ENCODE data around the gene RTKN2. TPM values are rescaled to one million over a fixed set of nuclear protein-coding genes. Genes with fewer than 3 reads are reported as not detected.

Gene RTKN2
- total RNA-seq, 2 donors from 2014 or later, result 3.8 to 8.1 TPM

DNA sequence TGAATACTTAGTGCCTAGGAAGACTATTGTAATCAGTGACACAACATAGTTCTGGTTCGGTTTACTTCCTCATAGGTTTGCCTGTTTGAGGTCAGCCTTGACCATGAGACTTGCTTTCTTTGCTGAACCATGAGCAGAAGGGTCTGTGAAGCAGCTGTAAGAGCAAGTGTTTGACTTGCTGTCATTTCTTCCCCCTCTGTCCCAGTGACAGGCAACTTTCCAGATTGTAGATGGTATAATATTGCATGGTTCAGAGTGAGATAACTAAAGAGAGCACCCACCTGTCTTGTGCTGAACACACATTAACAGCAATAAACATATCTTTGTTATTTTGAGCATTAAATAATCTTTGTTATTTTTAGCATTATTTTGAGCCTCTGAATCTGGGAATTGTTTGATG, 9.3 kb upstream of the RTKN2 start:
- H3K36me3 Mint-ChIP-seq (ENCODE audit: low read depth), result no peaks in the 10 kb centered on the region
- DNase-seq, result no peak
- no peak overlapping the region for H3K27ac Mint-ChIP-seq
- no peaks in the 10 kb centered on the region for H3K9me3 ChIP-seq (ENCODE audit: control insufficient read depth, low read length, poor library complexity, severe bottlenecking)
- ATAC-seq, result no peak
- H3K27me3 Mint-ChIP-seq, result peaks cover 21% of the 10 kb centered on the region
- H3K4me3 Mint-ChIP-seq, result no peak overlapping the region
- peaks cover 2% of the 10 kb centered on the region for H3K4me1 Mint-ChIP-seq

DNA sequence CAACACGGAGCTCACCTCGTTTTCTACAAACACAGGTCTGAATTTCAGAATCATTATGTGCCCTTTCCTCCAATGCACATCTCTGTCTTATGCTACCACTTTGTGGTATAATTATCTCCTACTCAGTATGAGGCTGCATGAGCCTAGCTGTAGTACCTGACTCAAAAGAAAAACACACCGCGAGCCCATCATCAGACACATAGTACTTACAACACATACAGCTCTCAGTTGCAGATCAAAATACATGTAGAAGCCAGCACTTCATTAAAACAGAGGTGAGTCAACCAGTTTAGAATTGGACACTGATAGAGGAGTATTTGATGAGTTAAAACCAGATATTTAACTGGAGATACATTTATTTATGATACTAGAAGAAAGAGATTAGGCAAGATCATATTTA, 1.4 kb upstream of the RTKN2 start:
- peaks cover 25% of the 10 kb centered on the region for H3K27me3 Mint-ChIP-seq
- H3K4me3 Mint-ChIP-seq, result peak overlapping the region; percentile 90
- no peak overlapping the region for H3K27ac Mint-ChIP-seq
- ATAC-seq (no peak), DNase-seq (no peak)
- H3K36me3 Mint-ChIP-seq (ENCODE audit: low read depth), result no peaks in the 10 kb centered on the region
- H3K9me3 ChIP-seq (ENCODE audit: control insufficient read depth, low read length, poor library complexity, severe bottlenecking), result no peaks in the 10 kb centered on the region
- peaks cover 10% of the 10 kb centered on the region for H3K4me1 Mint-ChIP-seq

DNA sequence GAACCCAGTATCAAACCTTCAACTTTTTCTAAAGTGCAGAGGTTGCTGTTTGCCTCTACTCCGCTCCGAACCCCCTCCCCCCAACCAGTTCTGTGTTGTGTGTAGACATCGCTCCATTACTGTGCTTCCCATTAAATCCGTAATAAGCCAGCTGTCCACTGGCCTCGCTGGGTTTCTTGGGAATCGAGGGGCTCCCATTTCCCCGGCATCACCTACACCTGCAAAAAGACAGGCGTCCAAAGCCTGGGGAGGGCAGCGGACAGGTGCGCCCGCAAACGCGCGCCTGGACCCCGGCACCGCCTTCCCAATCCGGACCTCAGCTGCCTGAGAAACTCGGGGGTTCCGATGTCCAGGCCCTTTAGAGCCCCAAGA, 631 bp downstream of the RTKN2 start:
- no peaks in the 10 kb centered on the region for H3K9me3 ChIP-seq (ENCODE audit: control insufficient read depth, low read length, poor library complexity, severe bottlenecking)
- Mint-ChIP-seq H3K27me3 (peaks cover 25% of the 10 kb centered on the region), H3K4me3 (peak overlapping the region; percentile 90), H3K36me3 (ENCODE audit: low read depth) (no peaks in the 10 kb centered on the region), H3K4me1 (peaks cover 13% of the 10 kb centered on the region), H3K27ac (peak overlapping the region; percentile 39)
- DNase-seq, result no peak
- no peak for ATAC-seq

DNA sequence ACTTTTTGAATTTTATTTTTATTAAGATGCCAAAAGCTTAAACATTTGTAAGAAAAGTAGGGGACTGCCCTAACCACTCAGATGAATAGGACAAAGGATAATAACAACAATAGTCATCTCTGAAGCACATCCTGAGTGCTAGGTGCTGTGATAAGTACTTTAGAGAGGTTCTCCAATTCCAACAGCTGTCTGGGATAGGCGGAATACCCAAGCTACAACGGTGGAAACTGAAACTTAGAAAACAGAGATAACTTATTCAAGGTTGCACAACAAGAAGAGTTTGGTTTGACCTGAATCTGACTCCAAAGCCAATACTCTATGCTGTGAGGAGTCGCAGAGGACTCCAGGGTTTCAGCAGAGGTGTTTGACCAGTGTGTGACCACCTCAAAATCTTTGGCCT, 2.0 kb downstream of the RTKN2 start:
- H3K4me3 Mint-ChIP-seq, result no peak overlapping the region
- H3K27me3 Mint-ChIP-seq, result peaks cover 18% of the 10 kb centered on the region
- peaks cover 13% of the 10 kb centered on the region for H3K4me1 Mint-ChIP-seq
- H3K27ac Mint-ChIP-seq, result no peak overlapping the region
- DNase-seq, result no peak
- no peaks in the 10 kb centered on the region for H3K9me3 ChIP-seq (ENCODE audit: control insufficient read depth, low read length, poor library complexity, severe bottlenecking)
- ATAC-seq, result no peak
- no peaks in the 10 kb centered on the region for H3K36me3 Mint-ChIP-seq (ENCODE audit: low read depth)

DNA sequence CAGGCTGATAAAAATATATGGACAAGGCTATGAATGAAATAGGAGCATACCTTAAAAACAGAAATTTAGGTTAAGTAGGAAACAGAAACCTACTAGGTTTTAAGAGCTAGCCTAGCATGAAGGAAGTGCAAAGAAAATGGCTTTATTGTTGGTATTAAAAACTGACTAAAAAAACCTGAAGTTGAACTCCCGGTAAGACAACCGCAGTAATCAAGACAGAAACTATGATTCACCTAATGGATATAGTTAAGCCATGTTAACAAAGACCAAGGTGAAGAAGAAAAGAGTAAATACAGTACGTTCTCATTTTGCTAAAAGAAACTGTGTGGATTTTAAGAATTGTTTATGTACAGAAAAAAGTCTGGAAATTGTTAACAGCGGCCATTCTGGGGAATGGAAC, 2.5 kb downstream of the RTKN2 start:
- Mint-ChIP-seq H3K4me3 (no peak overlapping the region), H3K4me1 (peaks cover 13% of the 10 kb centered on the region), H3K36me3 (ENCODE audit: low read depth) (no peaks in the 10 kb centered on the region), H3K27me3 (peaks cover 15% of the 10 kb centered on the region), H3K27ac (no peak overlapping the region)
- ATAC-seq, result no peak
- H3K9me3 ChIP-seq (ENCODE audit: control insufficient read depth, low read length, poor library complexity, severe bottlenecking), result no peaks in the 10 kb centered on the region
- no peak for DNase-seq

DNA sequence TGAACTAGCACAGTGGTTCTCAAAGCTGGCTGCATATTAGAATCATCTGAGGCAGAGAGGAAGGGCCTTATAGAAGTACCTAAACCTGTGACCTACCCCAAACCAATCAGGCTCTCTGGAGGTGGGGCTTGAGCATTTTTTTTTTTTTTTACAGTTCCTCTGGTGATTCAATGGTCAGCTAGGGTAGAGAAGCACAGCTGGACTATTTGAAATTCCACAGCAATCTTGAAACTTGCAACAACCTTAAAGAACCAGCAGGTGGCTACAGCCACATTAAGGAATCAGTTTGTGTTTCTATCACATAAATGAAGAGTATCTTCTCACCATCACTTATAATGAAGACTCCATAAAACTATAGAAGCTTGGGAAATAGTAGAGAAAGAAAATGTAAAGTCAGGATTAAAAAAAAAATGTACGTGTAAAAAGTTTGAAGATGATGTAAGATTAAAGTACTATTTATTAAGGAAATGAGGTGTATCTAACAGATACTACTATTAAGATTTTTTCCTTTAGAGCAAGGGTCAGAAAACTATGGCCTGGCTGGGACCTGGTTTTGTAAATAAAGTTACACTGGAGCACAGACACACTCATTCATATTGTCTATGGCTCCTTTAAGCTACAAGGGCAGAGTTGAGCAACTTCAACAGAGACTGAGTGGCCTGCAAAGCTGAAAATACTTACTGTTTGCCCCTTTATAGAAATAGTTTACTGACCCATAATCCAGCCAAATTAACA, 3.8 kb downstream of the RTKN2 start:
- ATAC-seq (no peak), DNase-seq (no peak)
- Mint-ChIP-seq H3K27ac (no peak overlapping the region), H3K27me3 (peaks cover 11% of the 10 kb centered on the region), H3K36me3 (ENCODE audit: low read depth) (no peaks in the 10 kb centered on the region), H3K4me1 (peaks cover 11% of the 10 kb centered on the region), H3K4me3 (no peak overlapping the region)
- no peaks in the 10 kb centered on the region for H3K9me3 ChIP-seq (ENCODE audit: control insufficient read depth, low read length, poor library complexity, severe bottlenecking)

DNA sequence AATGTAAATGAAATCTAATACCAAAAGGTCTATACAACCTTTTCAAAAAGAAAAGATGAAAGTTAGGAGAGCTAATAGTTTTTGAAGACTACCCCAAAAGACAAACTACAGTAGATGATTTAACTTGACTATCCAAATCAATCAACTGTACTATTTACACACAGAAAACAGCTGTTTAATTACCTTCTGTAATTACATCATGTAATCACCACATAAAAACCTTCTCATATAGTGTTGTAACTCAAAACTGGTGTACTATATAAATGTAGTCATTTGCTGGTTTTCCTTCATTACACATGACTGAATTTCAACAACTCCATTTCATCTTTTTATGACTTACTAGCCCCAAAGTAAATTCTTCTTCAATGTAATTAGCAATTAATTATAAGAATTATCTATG, 4.5 kb downstream of the RTKN2 start:
- Mint-ChIP-seq H3K4me3 (no peak overlapping the region), H3K36me3 (ENCODE audit: low read depth) (no peaks in the 10 kb centered on the region), H3K27ac (no peak overlapping the region)

DNA sequence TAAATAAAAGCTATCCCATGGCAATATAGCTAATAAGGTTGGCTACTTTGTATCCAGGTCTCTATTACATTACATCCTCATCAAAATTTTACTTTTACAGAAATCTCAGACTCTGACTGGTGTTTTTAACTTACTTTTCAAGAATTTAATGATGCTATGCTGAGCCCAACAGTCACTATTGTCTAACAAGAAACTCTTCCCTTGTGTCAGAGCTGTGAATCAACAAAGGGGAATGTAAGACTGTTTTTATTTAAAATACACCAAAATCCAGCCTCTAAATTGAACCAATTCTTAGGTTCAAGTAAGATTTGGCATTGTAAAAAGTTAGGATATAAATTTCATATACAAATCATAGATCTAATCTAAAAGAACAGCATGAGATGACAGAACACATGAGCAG, 7.0 kb downstream of the RTKN2 start:
- no peaks in the 10 kb centered on the region for H3K36me3 Mint-ChIP-seq (ENCODE audit: low read depth)
- ATAC-seq (no peak), DNase-seq (no peak)
- H3K27ac Mint-ChIP-seq, result no peak overlapping the region
- H3K4me1 Mint-ChIP-seq, result peaks cover 3% of the 10 kb centered on the region
- H3K9me3 ChIP-seq (ENCODE audit: control insufficient read depth, low read length, poor library complexity, severe bottlenecking), result no peaks in the 10 kb centered on the region
- peaks cover 6% of the 10 kb centered on the region for H3K27me3 Mint-ChIP-seq
- H3K4me3 Mint-ChIP-seq, result no peak overlapping the region

More for the DNA sequence above, 4.5 kb downstream of the RTKN2 start:
- DNase-seq, result no peak
- H3K27me3 Mint-ChIP-seq, result peaks cover 8% of the 10 kb centered on the region
- no peak for ATAC-seq
- H3K9me3 ChIP-seq (ENCODE audit: control insufficient read depth, low read length, poor library complexity, severe bottlenecking), result no peaks in the 10 kb centered on the region
- peaks cover 5% of the 10 kb centered on the region for H3K4me1 Mint-ChIP-seq

DNA sequence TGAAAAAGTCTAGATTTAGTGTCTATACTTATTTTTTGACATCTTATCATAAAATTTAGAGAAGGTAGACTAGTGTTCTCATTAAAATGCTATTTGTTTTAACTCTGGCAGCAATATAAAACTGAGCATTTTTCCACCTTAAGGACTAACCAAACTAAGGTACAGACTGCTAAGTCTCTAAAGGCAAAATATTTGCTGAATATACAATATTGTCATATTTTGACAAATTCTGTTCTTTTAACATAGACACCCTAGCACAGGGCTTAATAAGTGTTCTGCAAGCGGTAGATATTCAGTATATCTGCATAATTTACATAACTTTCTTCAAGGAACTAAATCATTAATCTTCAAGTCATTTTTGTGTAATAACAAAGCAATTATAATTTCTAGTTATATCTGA, 8.6 kb downstream of the RTKN2 start:
- peaks cover 6% of the 10 kb centered on the region for H3K27me3 Mint-ChIP-seq
- DNase-seq, result no peak
- peaks cover 3% of the 10 kb centered on the region for H3K4me1 Mint-ChIP-seq
- ATAC-seq, result no peak
- H3K9me3 ChIP-seq (ENCODE audit: control insufficient read depth, low read length, poor library complexity, severe bottlenecking), result no peaks in the 10 kb centered on the region
- H3K4me3 Mint-ChIP-seq, result no peak overlapping the region
- peaks cover 2% of the 10 kb centered on the region for H3K36me3 Mint-ChIP-seq (ENCODE audit: low read depth)
- H3K27ac Mint-ChIP-seq, result no peak overlapping the region

DNA sequence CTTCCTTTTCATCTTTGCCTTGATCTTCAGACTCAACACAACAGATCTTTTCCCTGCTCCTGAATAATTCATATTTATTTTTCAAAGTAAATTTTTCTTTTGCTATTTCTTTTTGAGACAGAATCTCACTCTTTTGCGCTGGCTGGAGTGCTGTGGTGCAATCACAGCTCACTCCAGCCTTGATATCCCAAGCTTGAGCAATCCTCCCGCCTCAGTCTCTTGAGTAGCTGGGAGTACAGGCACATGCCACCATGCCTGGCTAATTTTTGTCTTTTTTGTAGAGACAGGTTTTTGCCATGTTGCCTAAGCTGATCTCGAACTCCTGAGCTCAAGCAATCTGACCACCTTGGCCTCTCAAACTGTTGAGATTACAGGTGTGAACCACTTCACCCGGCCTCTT, 9.2 kb downstream of the RTKN2 start:
- H3K4me3 Mint-ChIP-seq, result no peak overlapping the region
- ATAC-seq (no peak), DNase-seq (no peak)
- H3K9me3 ChIP-seq (ENCODE audit: control insufficient read depth, low read length, poor library complexity, severe bottlenecking), result no peaks in the 10 kb centered on the region
- H3K27me3 Mint-ChIP-seq, result peaks cover 6% of the 10 kb centered on the region
- H3K27ac Mint-ChIP-seq, result no peak overlapping the region
- H3K4me1 Mint-ChIP-seq, result no peaks in the 10 kb centered on the region
- H3K36me3 Mint-ChIP-seq (ENCODE audit: low read depth), result peaks cover 2% of the 10 kb centered on the region

DNA sequence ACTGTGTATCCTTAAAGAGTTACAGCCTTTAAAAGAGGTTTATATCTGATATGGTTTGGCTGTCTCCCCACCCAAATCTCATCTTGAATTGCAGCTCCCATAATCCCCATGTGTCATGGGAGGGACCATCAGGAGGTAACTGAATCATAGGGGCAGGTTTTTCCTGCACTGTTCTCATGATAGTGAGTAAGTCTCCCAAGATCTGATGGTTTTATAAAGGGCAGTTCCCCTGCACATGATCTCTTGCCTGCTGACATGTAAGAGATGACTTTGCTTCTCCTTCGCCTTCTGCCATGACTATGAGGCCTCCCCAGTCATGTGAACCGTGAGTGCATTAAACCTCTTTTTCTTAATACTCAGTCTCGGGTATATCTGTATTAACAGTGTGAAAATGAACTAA, 9.7 kb downstream of the RTKN2 start:
- no peaks in the 10 kb centered on the region for H3K9me3 ChIP-seq (ENCODE audit: control insufficient read depth, low read length, poor library complexity, severe bottlenecking)
- Mint-ChIP-seq H3K27me3 (peaks cover 6% of the 10 kb centered on the region), H3K36me3 (ENCODE audit: low read depth) (peaks cover 2% of the 10 kb centered on the region), H3K4me3 (no peak overlapping the region), H3K4me1 (no peaks in the 10 kb centered on the region), H3K27ac (no peak overlapping the region)
- ATAC-seq (no peak), DNase-seq (no peak)

DNA sequence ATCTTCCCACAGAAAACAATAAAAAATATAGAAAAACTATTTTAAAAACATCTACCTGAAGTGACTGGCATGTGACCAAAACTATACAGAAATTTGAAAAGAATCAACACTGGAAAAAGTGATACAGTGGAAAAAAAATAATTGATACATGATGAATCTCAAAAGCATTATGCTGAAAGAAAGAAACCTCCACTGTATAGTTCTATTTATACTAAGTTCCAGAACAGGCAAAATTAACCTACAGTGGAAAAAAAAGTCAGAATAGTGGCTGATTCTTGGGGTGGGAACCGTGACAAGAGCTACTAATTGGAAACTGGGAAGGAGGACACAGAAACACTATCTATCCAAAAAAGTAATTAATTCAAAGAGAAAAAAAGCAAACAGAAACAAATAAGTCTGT, 14.9 kb downstream of the RTKN2 start:
- no peaks in the 10 kb centered on the region for H3K27me3 Mint-ChIP-seq
- H3K4me1 Mint-ChIP-seq, result peaks cover 8% of the 10 kb centered on the region
- no peaks in the 10 kb centered on the region for H3K9me3 ChIP-seq (ENCODE audit: control insufficient read depth, low read length, poor library complexity, severe bottlenecking)
- no peak overlapping the region for H3K4me3 Mint-ChIP-seq
- ATAC-seq, result no peak
- H3K27ac Mint-ChIP-seq, result no peak overlapping the region
- peaks cover 2% of the 10 kb centered on the region for H3K36me3 Mint-ChIP-seq (ENCODE audit: low read depth)
- no peak for DNase-seq

DNA sequence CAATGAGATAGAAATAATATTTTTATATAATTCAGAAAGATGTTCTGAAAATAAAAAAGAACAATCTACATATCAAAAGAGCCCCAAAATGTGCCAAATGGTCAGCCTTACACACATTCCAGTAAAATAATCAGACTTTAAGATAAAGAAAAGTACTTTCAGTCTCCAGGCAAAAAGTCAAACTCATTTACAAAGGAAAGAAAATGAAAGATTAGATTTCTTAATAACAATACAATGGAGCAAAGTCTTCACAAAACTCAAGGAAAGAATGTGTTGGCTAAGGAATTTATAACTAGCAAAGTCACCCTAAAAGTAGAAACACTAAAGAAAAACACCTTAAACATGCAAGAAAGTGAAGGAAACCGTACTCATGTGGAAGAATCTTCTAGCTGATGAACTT, 16.6 kb downstream of the RTKN2 start:
- H3K27ac Mint-ChIP-seq, result no peak overlapping the region

DNA sequence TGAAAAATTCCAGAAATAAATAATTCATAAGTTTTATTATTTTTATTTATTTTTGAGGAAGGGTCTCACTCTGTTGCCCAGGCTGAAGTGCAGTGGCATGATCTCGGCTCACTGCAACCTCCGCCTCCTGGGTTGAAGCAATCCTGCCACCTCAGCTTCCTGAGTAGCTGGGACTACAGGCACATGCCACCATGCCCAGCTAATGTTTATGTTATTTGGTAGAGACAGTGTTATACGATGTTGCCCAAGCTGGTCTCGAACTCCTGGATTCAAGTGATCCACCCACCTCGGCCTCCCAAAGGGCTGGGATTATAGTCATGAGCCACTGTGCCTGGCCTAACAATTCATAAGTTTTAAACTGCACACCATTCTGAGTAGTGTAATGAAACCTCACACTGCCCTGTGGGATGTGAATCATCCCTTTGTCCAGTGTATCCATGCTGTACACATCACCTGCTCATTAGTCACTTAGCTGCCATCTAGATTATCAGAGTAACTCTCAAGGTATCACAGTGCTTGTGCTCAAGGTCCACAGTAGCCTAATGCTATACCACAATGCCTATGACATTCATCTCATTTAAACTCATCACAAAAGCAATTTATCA, 17.9 kb downstream of the RTKN2 start:
- Mint-ChIP-seq H3K27me3 (no peaks in the 10 kb centered on the region), H3K36me3 (ENCODE audit: low read depth) (no peaks in the 10 kb centered on the region), H3K4me1 (peaks cover 8% of the 10 kb centered on the region), H3K4me3 (no peak overlapping the region), H3K27ac (no peak overlapping the region)
- H3K9me3 ChIP-seq (ENCODE audit: control insufficient read depth, low read length, poor library complexity, severe bottlenecking), result no peaks in the 10 kb centered on the region
- ATAC-seq (no peak), DNase-seq (no peak)

More for the DNA sequence above, 16.6 kb downstream of the RTKN2 start:
- H3K9me3 ChIP-seq (ENCODE audit: control insufficient read depth, low read length, poor library complexity, severe bottlenecking), result no peaks in the 10 kb centered on the region
- H3K27me3 Mint-ChIP-seq, result no peaks in the 10 kb centered on the region
- peaks cover 8% of the 10 kb centered on the region for H3K4me1 Mint-ChIP-seq
- DNase-seq, result no peak
- no peak for ATAC-seq
- peaks cover 2% of the 10 kb centered on the region for H3K36me3 Mint-ChIP-seq (ENCODE audit: low read depth)
- H3K4me3 Mint-ChIP-seq, result no peak overlapping the region
